CD4-positive, alpha-beta T cell treated with Interferon gamma for 1 hour (primary cell): ENCODE results near the gene ALDH1A1.

Experiments
- DNase-seq: peaks from one replicate; pipeline ENCODE4 v3.0.0-alpha.2; 2020

The ALDH1A1 gene

DNA sequence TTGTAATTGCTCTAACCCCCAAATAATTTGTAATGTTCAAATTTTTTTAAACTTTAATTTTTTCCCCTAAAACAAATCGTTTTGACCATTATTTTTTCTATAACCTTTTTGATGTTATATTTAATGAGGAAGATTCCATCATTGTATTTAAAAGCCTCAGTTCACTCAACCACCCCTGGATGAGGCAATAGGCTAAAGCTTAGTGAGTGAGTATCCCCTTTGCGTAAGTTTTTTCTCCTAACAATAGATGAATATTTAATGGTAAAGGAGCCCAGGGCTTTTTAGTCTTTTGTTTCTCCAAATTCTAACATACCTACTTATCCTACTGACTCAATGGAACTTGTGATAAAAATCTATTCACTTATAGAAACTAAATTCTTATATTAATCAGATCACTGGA, 38.1 kb downstream of the ALDH1A1 start:
- no peak for DNase-seq

- DNase-seq: no peak
These were observed 39.4 kb downstream of the ALDH1A1 start for GRCh38 chr9:72913382-72914009.

DNA sequence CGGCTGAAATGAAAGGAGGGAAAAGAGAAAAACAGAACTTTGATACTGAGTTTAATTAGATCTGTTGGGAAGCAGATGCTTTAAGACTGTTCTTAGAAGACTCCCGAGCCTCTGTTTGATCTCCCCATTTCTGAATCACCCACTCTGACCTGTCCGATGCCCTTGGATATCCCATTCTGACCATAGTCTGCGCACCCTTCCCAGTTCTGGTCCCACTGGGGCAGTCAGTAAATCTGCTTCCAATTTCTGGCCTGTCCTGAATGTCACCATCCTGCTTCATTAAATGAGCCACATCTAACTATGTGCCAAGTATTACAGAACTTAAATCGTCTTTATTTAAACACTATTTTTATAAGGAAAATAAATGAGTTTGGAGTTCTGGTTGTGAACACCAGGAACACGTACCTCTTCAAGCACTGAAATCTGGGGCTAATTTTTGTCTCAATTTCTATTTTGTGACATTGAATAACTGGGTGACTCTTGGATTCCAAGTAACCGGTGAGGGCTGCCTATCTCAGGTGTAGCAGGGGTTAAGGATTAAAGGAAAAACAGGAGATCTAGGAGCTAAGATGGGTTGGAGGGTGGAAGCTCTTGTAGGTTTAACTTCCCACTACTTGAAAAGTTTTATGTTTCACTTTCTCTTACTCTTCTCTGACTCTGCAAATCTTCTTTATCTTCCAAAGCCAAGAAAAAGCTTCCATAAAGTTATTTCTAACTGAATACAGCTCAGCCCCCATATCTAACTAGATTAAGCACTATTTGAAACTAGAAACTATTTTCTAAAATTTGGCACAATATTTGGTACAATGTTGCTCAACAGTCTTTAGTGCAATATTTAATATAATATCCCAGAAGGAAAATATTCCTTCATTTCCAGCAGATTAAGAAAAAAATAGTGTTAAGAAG, 40.1 kb downstream of the ALDH1A1 start:
- no peak for DNase-seq

DNA sequence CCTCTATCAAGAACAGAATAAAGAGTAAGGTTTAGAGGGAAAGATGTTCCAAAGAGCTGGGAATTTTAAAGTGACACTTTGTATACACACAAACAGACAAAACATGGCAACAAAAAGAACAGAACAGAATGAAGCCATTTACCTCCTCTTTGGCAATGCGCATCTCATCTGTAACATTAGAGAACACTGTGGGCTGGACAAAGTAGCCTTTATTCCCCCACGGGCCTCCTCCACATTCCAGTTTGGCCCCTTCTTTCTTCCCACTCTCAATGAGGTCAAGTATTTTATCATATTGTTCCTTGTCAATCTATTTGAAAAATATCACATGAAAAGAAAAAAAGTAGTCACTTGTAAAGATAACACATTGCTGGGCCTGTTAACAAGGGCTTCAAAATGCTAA, 41.0 kb downstream of the ALDH1A1 start:
- no peak for DNase-seq

DNA sequence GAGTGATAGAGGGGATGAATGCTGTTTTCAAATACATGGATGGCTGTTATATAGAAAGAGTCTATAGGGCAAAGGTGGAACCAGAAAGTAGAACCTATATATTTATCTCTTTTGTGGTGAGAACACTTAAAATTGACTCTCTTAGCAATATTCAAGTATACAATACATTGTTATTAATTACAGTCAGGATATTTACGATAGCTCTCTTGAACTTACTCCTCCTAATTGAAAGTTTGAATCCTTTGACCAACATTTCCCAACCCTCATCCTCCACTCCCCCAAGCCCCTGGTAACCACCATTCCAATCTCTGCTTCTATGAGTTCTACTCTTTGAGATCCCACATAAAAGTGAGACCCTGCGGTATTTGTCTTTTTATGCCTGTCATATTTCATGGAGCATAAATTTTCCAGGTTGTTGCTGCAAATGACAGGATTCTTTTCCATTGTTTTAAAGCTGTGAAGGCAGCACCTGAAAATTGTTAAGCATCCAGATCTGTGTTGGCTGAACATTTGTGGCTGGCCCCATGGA, 41.5 kb downstream of the ALDH1A1 start:
- no peak for DNase-seq

DNA sequence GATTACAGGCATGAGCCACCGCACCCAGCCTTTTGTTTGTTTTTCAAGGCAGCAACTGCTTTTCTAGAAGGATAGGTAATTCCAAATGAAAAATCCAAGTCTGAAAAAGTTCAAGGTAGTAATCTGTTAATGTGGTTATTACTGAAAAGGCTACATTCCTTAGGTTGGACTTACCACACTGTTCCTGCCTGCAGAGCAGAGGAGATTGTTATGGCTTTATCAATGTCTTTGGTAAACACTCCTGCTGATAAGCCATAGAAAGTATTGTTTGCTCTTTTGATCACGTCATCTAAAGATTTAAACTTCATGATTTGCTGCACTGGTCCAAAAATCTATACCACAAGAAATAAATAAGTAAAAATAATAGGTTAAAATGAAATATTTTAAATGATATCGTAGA, 43.4 kb downstream of the ALDH1A1 start:
- no peak for DNase-seq

DNA sequence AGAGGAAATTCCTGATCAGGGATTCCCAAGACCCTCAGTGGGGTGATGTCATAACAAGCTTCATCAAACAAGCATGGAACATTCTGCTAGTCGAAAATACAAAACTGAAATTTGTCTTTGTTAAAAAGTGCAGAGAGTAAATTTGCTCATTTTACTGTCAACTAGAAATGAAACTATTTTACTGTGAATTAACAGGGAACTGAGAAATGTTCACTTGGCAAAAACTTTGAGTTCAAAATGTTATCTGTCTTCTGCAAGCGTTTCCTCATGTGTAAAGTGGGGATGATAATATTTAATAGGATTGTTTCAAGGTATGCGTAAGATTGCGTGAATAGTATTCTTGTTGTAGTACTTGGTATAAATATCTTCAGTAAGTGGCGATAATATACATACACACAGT, 45.4 kb downstream of the ALDH1A1 start:
- no peak for DNase-seq

DNA sequence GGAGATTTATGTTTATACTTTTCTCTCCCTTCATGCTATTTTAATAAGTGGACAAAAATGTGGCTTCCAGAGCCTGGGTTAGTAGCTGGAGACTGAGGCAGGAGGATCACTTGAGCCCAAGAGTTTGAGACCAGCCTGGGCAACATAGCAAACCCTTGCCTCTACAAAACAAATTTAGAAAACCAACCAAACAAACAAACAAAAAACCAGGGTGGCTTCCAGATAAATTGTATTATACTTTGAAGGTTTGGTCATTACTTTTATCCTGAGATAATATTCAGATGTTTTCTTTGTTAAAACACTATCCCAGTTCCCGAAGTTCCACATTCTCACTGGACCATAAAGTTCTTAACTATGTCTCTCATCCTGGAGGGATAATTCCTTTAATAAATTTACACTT, 46.0 kb downstream of the ALDH1A1 start:
- DNase-seq: no peak

GRCh38 chr9:72905514-72906480, 47.1 kb downstream of the ALDH1A1 start:
- DNase-seq: no peak

- no peak for DNase-seq
These were observed 48.4 kb downstream of the ALDH1A1 start for GRCh38 chr9:72904267-72905093.

- no peak for DNase-seq
These were observed 49.8 kb downstream of the ALDH1A1 start for GRCh38 chr9:72903103-72903502.

GRCh38 chr9:72902268-72902667, 50.6 kb downstream of the ALDH1A1 start:
- DNase-seq: no peak

GRCh38 chr9:72899734-72900477, 52.9 kb downstream of the ALDH1A1 start:
- no peak for DNase-seq

- DNase-seq: no peak
These were observed 53.8 kb downstream of the ALDH1A1 start for GRCh38 chr9:72898784-72899733.

- DNase-seq: no peak
These were observed 54.5 kb downstream of the ALDH1A1 start for GRCh38 chr9:72898360-72898759.

DNA sequence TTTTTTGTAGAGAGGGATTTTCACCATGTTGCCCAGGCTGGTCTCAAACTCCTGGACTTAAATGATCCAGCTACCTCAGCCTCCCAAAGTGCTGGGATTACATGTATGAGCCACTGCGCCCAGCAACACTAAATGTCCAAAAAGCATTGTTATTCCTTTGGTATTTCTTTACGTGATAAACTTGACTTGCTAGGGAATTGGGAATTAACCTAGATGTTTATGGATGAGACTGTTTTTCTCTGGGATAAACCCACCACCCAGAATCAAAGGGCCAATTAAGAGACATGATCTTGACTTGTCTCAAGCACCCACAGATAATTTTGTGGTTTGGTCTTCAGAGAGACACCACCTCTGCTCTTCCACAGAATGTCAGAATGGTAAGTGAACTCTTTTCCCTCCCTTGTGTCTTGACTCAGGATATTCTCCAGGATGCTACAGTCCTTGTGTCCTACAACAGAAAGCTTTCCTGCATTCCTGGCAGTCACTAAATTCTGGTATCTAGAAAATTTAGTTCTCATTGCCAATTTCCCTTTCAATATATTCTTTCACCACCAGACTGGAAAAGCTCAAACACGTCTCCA, 55.7 kb downstream of the ALDH1A1 start:
- DNase-seq: no peak

GRCh38 chr9:72896439-72896838, 56.4 kb downstream of the ALDH1A1 start:
- no peak for DNase-seq

DNA sequence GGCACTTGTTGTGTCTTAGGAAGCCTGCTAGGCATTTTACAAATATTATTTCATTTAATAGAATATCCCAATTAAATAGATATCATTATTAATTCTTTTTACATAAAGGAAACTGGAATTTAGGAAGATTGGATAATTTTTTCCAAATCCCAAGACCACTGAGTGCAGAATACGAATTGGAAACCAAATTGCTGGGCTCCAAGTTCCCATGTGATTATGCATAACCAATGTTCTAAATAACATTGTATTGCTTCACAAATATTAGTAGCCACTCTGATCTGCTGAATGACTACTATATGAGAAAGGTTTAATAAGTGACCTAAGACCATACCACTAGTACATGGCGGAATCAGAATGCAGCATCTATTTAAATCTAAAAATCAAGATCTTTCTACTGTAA, 57.7 kb downstream of the ALDH1A1 start:
- DNase-seq: no peak

- no peak for DNase-seq
These were observed 58.5 kb downstream of the ALDH1A1 start for GRCh38 chr9:72894342-72894741.

GRCh38 chr9:72893437-72893836, 59.4 kb downstream of the ALDH1A1 start:
- DNase-seq: no peak
